ENCODE results near the gene CARM1.

DNA sequence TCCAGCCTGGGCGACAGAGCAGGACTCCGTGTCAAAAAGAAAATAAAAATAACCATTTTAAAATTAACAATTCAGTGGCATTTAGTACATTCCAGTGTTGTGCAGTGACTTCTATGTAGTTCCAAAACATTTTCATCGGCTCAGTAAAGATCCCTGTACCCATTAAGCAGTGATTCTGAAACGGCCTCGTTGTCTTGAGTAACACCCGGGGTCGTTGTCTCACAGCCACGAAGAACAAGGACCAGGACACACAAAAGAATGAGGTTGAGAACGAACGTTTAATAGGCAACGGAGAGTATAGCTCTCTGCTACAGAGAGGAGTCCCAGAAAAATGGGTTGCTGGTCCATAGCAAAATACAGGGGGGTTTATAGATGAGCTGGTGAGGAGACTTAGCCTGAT, 33.0 kb upstream of the CARM1 start:
- TF ChIP-seq, protein P1, sequence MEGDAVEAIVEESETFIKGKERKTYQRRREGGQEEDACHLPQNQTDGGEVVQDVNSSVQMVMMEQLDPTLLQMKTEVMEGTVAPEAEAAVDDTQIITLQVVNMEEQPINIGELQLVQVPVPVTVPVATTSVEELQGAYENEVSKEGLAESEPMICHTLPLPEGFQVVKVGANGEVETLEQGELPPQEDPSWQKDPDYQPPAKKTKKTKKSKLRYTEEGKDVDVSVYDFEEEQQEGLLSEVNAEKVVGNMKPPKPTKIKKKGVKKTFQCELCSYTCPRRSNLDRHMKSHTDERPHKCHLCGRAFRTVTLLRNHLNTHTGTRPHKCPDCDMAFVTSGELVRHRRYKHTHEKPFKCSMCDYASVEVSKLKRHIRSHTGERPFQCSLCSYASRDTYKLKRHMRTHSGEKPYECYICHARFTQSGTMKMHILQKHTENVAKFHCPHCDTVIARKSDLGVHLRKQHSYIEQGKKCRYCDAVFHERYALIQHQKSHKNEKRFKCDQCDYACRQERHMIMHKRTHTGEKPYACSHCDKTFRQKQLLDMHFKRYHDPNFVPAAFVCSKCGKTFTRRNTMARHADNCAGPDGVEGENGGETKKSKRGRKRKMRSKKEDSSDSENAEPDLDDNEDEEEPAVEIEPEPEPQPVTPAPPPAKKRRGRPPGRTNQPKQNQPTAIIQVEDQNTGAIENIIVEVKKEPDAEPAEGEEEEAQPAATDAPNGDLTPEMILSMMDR (IDR thresholded peaks at IDR 0.05; ENCODE audit: poor library complexity, severe bottlenecking): no peak
- TF ChIP-seq EZH2 (IDR thresholded peaks at IDR 0.05; ENCODE audit: borderline replicate concordance, insufficient read depth, low read length, poor library complexity, severe bottlenecking) (no peak), POLR2AphosphoS5 (IDR thresholded peaks at IDR 0.05) (no peak), RAD21 (conservative IDR thresholded peaks at IDR 0.05) (no peak), EP300 (conservative IDR thresholded peaks at IDR 0.05; ENCODE audit: poor library complexity, severe bottlenecking) (no peak), TAF1 (IDR thresholded peaks at IDR 0.05; ENCODE audit: low read depth) (no peak), MXI1 (conservative IDR thresholded peaks at IDR 0.05; ENCODE audit: poor library complexity, severe bottlenecking) (no peak), SMC3 (conservative IDR thresholded peaks at IDR 0.05; ENCODE audit: poor library complexity) (no peak)
- TF ChIP-seq, protein P2, sequence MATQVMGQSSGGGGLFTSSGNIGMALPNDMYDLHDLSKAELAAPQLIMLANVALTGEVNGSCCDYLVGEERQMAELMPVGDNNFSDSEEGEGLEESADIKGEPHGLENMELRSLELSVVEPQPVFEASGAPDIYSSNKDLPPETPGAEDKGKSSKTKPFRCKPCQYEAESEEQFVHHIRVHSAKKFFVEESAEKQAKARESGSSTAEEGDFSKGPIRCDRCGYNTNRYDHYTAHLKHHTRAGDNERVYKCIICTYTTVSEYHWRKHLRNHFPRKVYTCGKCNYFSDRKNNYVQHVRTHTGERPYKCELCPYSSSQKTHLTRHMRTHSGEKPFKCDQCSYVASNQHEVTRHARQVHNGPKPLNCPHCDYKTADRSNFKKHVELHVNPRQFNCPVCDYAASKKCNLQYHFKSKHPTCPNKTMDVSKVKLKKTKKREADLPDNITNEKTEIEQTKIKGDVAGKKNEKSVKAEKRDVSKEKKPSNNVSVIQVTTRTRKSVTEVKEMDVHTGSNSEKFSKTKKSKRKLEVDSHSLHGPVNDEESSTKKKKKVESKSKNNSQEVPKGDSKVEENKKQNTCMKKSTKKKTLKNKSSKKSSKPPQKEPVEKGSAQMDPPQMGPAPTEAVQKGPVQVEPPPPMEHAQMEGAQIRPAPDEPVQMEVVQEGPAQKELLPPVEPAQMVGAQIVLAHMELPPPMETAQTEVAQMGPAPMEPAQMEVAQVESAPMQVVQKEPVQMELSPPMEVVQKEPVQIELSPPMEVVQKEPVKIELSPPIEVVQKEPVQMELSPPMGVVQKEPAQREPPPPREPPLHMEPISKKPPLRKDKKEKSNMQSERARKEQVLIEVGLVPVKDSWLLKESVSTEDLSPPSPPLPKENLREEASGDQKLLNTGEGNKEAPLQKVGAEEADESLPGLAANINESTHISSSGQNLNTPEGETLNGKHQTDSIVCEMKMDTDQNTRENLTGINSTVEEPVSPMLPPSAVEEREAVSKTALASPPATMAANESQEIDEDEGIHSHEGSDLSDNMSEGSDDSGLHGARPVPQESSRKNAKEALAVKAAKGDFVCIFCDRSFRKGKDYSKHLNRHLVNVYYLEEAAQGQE (IDR thresholded peaks at IDR 0.05; ENCODE audit: borderline replicate concordance): no peak

All from neural cell (in vitro differentiated cells).